WTC11 (cell line): ENCODE data around the gene CPAMD8. TPM values are rescaled to one million over a fixed set of nuclear protein-coding genes. Genes with fewer than 3 reads are reported as not detected.

ENCODE experiments used
- ATAC-seq: fragments of 200-7000 bp; cut with Tn5 transposase; 2 replicates; pipeline ENCODE4 v1.10.0; 2021; ENCODE audit warnings: mild to moderate bottlenecking, moderate library complexity
- CTCF ChIA-PET: fragments of 300-600 bp; sonication (Branson Sonifier 250); formaldehyde crosslinking; loops from one replicate; lab custom pipeline; 2021; ENCODE audit warnings: antibody characterized with exemption; lab: Charles Lee
- POLR2A ChIA-PET: fragments of 350-600 bp; sonication (Branson Sonifier 250); formaldehyde crosslinking; loops from one replicate; lab custom pipeline; 2021; ENCODE audit warnings: antibody characterized with exemption; lab: Charles Lee
- DNase-seq: peaks from one replicate; pipeline ENCODE4 v3.0.0; 2021; ENCODE audit warnings: low spot score
- H3K27ac Mint-ChIP-seq: 2 replicates; pipeline ENCODE4 v1.8.0; 2021; ENCODE audit warnings: mixed read lengths
- H3K27me3 Mint-ChIP-seq: 2 replicates; pipeline ENCODE4 v1.8.0; 2021; ENCODE audit warnings: low read depth, mild to moderate bottlenecking, moderate library complexity, mixed read lengths
- H3K36me3 Mint-ChIP-seq: 2 replicates; pipeline ENCODE4 v1.8.0; 2021; ENCODE audit warnings: mixed read lengths
- H3K4me1 Mint-ChIP-seq: 2 replicates; pipeline ENCODE4 v1.8.0; 2022; ENCODE audit warnings: mixed read lengths
- H3K4me3 Mint-ChIP-seq: 2 replicates; pipeline ENCODE4 v1.8.0; 2021; ENCODE audit warnings: mild to moderate bottlenecking, moderate library complexity, mixed read lengths
- H3K9me3 Mint-ChIP-seq: 2 replicates; pipeline ENCODE4 v1.8.0; 2021; ENCODE audit warnings: mixed read lengths
- CBFB ChIP-seq: sonication (generic); formaldehyde crosslinking; IDR thresholded peaks from 2 replicates; pipeline ENCODE4 v1.8.1; 2022; ENCODE audit warnings: mild to moderate bottlenecking, low read depth, missing genetic modification reagents
- CREB1 ChIP-seq: sonication (generic); formaldehyde crosslinking; IDR thresholded peaks from 2 replicates; pipeline ENCODE4 v1.8.0; 2023; ENCODE audit warnings: mild to moderate bottlenecking, missing genetic modification reagents
- E2F4 ChIP-seq: sonication (generic); formaldehyde crosslinking; IDR thresholded peaks from 2 replicates; pipeline ENCODE4 v1.8.1; 2022; ENCODE audit warnings: low read depth, mild to moderate bottlenecking, moderate library complexity, missing genetic modification reagents, borderline replicate concordance
- EMX1 ChIP-seq: fragments of 250-450 bp; sonication (Bioruptor Pico); IDR thresholded peaks from 2 replicates; pipeline ENCODE4 v1.8.0; 2021; ENCODE audit warnings: mild to moderate bottlenecking
- ERG ChIP-seq: fragments of 250-450 bp; sonication (Bioruptor Pico); IDR thresholded peaks from 2 replicates; pipeline ENCODE4 v1.8.0; 2021; ENCODE audit warnings: mild to moderate bottlenecking
- GABPB1 ChIP-seq: sonication (generic); formaldehyde crosslinking; IDR thresholded peaks from 2 replicates; pipeline ENCODE4 v1.8.1; 2023; ENCODE audit warnings: mild to moderate bottlenecking, missing genetic modification reagents
- GRHL2 ChIP-seq: fragments of 250-450 bp; sonication (Bioruptor Pico); IDR thresholded peaks from 2 replicates; pipeline ENCODE4 v1.8.0; 2022; ENCODE audit warnings: mild to moderate bottlenecking, moderate library complexity; ENCODE audit not compliant: insufficient replicate concordance, severe bottlenecking
- MAX ChIP-seq: sonication (generic); formaldehyde crosslinking; IDR thresholded peaks from 2 replicates; pipeline ENCODE4 v1.8.0; 2022; ENCODE audit warnings: mild to moderate bottlenecking, missing genetic modification reagents
- MLX ChIP-seq: sonication (generic); formaldehyde crosslinking; IDR thresholded peaks from 2 replicates; pipeline ENCODE4 v1.8.1; 2023; ENCODE audit warnings: mild to moderate bottlenecking, missing genetic modification reagents, moderate library complexity
- NFATC4 ChIP-seq: fragments of 250-450 bp; sonication (Bioruptor Pico); IDR thresholded peaks from 2 replicates; pipeline ENCODE4 v1.9.0; 2021; ENCODE audit warnings: mild to moderate bottlenecking
- NFYB ChIP-seq: sonication (generic); formaldehyde crosslinking; conservative IDR thresholded peaks from 2 replicates; pipeline ENCODE4 v1.8.0; 2022; ENCODE audit warnings: low read depth, missing genetic modification reagents
- PREB ChIP-seq: sonication (generic); formaldehyde crosslinking; IDR thresholded peaks from 2 replicates; pipeline ENCODE4 v1.8.1; 2022; ENCODE audit warnings: mild to moderate bottlenecking, missing genetic modification reagents, moderate library complexity, borderline replicate concordance
- PRRX2 ChIP-seq: fragments of 250-450 bp; sonication (Bioruptor Pico); IDR thresholded peaks from 2 replicates; pipeline ENCODE4 v1.8.0; 2021; ENCODE audit warnings: mild to moderate bottlenecking
- SP1 ChIP-seq: sonication (generic); formaldehyde crosslinking; conservative IDR thresholded peaks from 2 replicates; pipeline ENCODE4 v1.8.1; 2022; ENCODE audit warnings: missing genetic modification reagents
- ZNF232 ChIP-seq: sonication (generic); formaldehyde crosslinking; IDR thresholded peaks from 2 replicates; pipeline ENCODE4 v1.8.0; 2022; ENCODE audit warnings: mild to moderate bottlenecking, missing genetic modification reagents
- ZNF396 ChIP-seq: fragments of 250-450 bp; sonication (Bioruptor Pico); IDR thresholded peaks from 2 replicates; pipeline ENCODE4 v1.8.0; 2021; ENCODE audit warnings: mild to moderate bottlenecking, moderate library complexity, borderline replicate concordance
- ZNF416 ChIP-seq: fragments of 250-450 bp; sonication (Bioruptor Pico); IDR thresholded peaks from 2 replicates; pipeline ENCODE4 v1.9.0; 2021; ENCODE audit warnings: mild to moderate bottlenecking, inconsistent platforms
- ZNF425 ChIP-seq: fragments of 250-450 bp; sonication (Bioruptor Pico); conservative IDR thresholded peaks from 2 replicates; pipeline ENCODE4 v1.9.0; 2021; ENCODE audit warnings: mild to moderate bottlenecking
- total RNA-seq: library from RNA; stranded (reverse); gene quantifications from 3 replicates; pipeline ENCODE4 v1.2.3, GENCODE V29; 2021

The CPAMD8 gene
- total RNA-seq, 1 experiment from 2014 or later: 6.9 TPM

- TF ChIP-seq ZNF425 (CRISPR knock-in tag): no peak
- TF ChIP-seq GRHL2: no peak
- TF ChIP-seq ERG (CRISPR knock-in tag): no peak
- TF ChIP-seq NFYB (CRISPR knock-in tag): 0 out of 2 replicates have a peak, but pooled peaks have one; percentile 13
- peak; percentile 87; the same call in 1 of the 2 replicates for TF ChIP-seq E2F4 (CRISPR knock-in tag)
- no peak for TF ChIP-seq ZNF396
- TF ChIP-seq NFATC4: 0 out of 2 replicates have a peak, but pooled peaks have one; percentile 5
- TF ChIP-seq MAX (CRISPR knock-in tag): peak; percentile 68
- TF ChIP-seq ZNF232 (CRISPR knock-in tag): 0 out of 2 replicates have a peak, but pooled peaks have one; percentile 35
Observed at GRCh38 chr19:17075035-17075863, 48.6 kb upstream of the CPAMD8 start, which contains the start of the genes HAUS8 and MYO9B (continued).

- Mint-ChIP-seq H3K4me3 (peak overlapping the region; percentile 98), H3K27me3 (peaks cover 2% of the 10 kb centered on the region; the same call in 1 of the 2 replicates), H3K9me3 (no peaks in the 10 kb centered on the region), H3K4me1 (peaks cover 56% of the 10 kb centered on the region), H3K36me3 (peaks cover 19% of the 10 kb centered on the region), H3K27ac (peak overlapping the region; percentile 94)
- ChIA-PET POLR2A (interaction anchor here (0.6 kb wide), 1 partner anchor 140 kb away, joined by 4 read pairs; no protein-coding TSS in a partner anchor), CTCF (interaction anchor here (0.6 kb wide), 1 partner anchor 820 kb away, joined by 6 read pairs; no protein-coding TSS in a partner anchor)
- no peak for DNase-seq
- TF ChIP-seq GABPB1 (CRISPR knock-in tag) (no peak), PREB (CRISPR knock-in tag) (no peak), ZNF416 (CRISPR knock-in tag) (no peak), PRRX2 (CRISPR knock-in tag) (no peak), SP1 (CRISPR knock-in tag) (no peak), EMX1 (CRISPR knock-in tag) (no peak), CBFB (CRISPR knock-in tag) (no peak), MLX (no peak), CREB1 (CRISPR knock-in tag) (no peak), GRHL2 (no peak)
- ATAC-seq: no peak
Observed at GRCh38 chr19:17074634-17075034, 48.0 kb upstream of the CPAMD8 start.
